Measurements from ENCODE around the gene HSD11B2.

HSD11B2 gene

GRCh38 chr16:67388591-67388990, 42.3 kb upstream of the HSD11B2 start:
- ChIA-PET POLR2A (ENCODE audit: low non-redundant PET) (no interaction called here), CTCF (interaction anchor here (0.6 kb wide), 1 partner anchor 29 kb away, joined by 3 read pairs; no protein-coding TSS in a partner anchor)
- no peak overlapping the region for H3K27ac ChIP-seq
- TF ChIP-seq, protein P1, sequence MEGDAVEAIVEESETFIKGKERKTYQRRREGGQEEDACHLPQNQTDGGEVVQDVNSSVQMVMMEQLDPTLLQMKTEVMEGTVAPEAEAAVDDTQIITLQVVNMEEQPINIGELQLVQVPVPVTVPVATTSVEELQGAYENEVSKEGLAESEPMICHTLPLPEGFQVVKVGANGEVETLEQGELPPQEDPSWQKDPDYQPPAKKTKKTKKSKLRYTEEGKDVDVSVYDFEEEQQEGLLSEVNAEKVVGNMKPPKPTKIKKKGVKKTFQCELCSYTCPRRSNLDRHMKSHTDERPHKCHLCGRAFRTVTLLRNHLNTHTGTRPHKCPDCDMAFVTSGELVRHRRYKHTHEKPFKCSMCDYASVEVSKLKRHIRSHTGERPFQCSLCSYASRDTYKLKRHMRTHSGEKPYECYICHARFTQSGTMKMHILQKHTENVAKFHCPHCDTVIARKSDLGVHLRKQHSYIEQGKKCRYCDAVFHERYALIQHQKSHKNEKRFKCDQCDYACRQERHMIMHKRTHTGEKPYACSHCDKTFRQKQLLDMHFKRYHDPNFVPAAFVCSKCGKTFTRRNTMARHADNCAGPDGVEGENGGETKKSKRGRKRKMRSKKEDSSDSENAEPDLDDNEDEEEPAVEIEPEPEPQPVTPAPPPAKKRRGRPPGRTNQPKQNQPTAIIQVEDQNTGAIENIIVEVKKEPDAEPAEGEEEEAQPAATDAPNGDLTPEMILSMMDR (conservative IDR thresholded peaks at IDR 0.05; ENCODE audit: low read depth) = no peak
- DNase-seq (ENCODE audit: low spot score) = no peak

GRCh38 chr16:67389911-67390815, 40.8 kb upstream of the HSD11B2 start:
- DNase-seq (ENCODE audit: low spot score) = no peak
- POLR2A ChIA-PET (ENCODE audit: low non-redundant PET) = no interaction called here
- CTCF ChIA-PET = interaction anchor here (0.6 to 0.9 kb wide), 2 partner anchors 38 to 103 kb away, joined by 3 read pairs; no protein-coding TSS in a partner anchor

GRCh38 chr16:67390816-67391423, 40.0 kb upstream of the HSD11B2 start:
- TF ChIP-seq, protein P1 (conservative IDR thresholded peaks at IDR 0.05; ENCODE audit: low read depth) = no peak
- POLR2A ChIA-PET (ENCODE audit: low non-redundant PET) = interaction anchor here (0.6 kb wide), 1 partner anchor 98 kb away, joined by 4 read pairs; no protein-coding TSS in a partner anchor
- CTCF ChIA-PET = interaction anchor here (0.9 kb wide), 1 partner anchor 38 kb away, joined by 3 read pairs; no protein-coding TSS in a partner anchor
- H3K27ac ChIP-seq = peak overlapping the region; percentile 34
- DNase-seq (ENCODE audit: low spot score) = no peak

More at GRCh38 chr16:67389911-67390815, 40.8 kb upstream of the HSD11B2 start:
- TF ChIP-seq, protein P1 (conservative IDR thresholded peaks at IDR 0.05; ENCODE audit: low read depth) = no peak
- H3K27ac ChIP-seq = no peak overlapping the region

DNA sequence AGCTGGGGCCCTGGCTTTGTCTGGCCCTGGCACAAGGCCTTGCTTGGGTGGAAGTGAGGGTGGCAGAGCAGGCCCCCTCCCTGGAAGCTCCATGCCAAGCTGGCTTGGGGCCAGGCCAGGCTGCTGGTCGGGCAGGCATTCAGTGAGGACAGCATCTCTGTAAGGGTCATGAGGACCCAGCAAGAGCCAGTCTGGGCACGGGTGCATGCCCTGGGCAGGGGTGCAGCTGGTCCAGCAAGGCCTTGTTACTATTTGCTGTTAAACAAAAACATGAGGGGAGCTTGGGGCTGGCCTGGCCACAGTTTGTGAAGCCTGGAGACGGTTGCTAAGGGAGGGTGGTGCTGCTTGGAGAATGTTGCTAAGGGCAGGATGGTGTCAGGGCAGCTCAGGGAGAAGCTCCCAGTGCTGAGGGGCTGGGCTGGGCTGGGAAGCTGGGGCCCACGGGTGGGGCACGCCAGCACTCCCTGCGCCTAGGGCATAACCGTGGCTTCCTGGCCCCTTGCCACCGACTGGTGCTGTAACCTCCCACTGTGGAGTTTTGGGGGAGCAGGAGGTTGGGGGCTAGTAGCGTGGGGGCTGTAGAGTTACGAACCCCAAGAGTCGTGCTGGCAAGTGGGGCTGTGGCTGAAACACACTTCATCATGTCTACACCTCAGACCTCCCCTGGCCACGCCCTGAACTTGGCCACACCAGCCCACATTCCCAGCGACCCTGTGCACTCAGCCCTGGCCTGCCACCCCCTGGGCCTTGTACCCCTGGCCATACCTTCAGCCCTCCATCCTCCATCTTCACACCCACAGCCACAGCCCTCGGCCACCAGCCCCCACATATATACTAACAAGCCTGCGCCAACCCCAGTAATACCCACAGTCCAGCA, 39.3 kb upstream of the HSD11B2 start:
- no peak for DNase-seq (ENCODE audit: low spot score)
- CTCF ChIA-PET = no interaction called here
- TF ChIP-seq, protein P1 (conservative IDR thresholded peaks at IDR 0.05; ENCODE audit: low read depth) = no peak
- POLR2A ChIA-PET (ENCODE audit: low non-redundant PET) = interaction anchor here (0.6 kb wide), 1 partner anchor 98 kb away, joined by 4 read pairs; no protein-coding TSS in a partner anchor
- peak overlapping the region; percentile 34 for H3K27ac ChIP-seq

GRCh38 chr16:67392301-67393059, 38.4 kb upstream of the HSD11B2 start:
- POLR2A ChIA-PET (ENCODE audit: low non-redundant PET) = no interaction called here
- DNase-seq (ENCODE audit: low spot score) = no peak
- CTCF ChIA-PET = interaction anchor here (0.6 kb wide), 1 partner anchor 49 kb away, joined by 6 read pairs; no protein-coding TSS in a partner anchor
- H3K27ac ChIP-seq = peak overlapping the region; percentile 34; the same call in 1 of the 2 replicates
- TF ChIP-seq, protein P1 (conservative IDR thresholded peaks at IDR 0.05; ENCODE audit: low read depth) = no peak

All from RWPE1 (cell line).